ENCODE measurements around the gene ACKR4.
"Not testable (repeated sequence)": the region's sequence is repeated elsewhere in the genome, so short reads cannot be mapped to it uniquely, and the experiment has no call there.

GRCh38 chr3:132556036-132556386, 41.1 kb upstream of the ACKR4 start:
- TF ChIP-seq CTCF (conservative IDR thresholded peaks at IDR 0.05); EZH2 (IDR thresholded peaks at IDR 0.05; ENCODE audit: low read depth): not testable (repeated sequence)

Measured in PC-9 (cell line).